Sigmoid colon (tissue), 3 donors: Measurements from ENCODE around the gene NTRK3.

Source experiments
- POLR2A ChIP-seq, 2 donors: fragments of 450-650 bp; IDR thresholded peaks; one replicate each; pipeline ENCODE4 v1.6.1; 2016; ENCODE audit warnings: antibody characterized with exemption in 2 of 2, mild to moderate bottlenecking in 2 of 2, moderate library complexity in 2 of 2
- TF ChIP-seq, protein P1 (sequence below), 4 experiments: fragments of 450-650 bp in 3 of 4; fragments of 200-600 bp in 1 of 4; IDR thresholded peaks; one replicate each; pipeline ENCODE4 v1.5.1; 2016 to 2019; ENCODE audit warnings: antibody characterized with exemption in 4 of 4, mild to moderate bottlenecking in 3 of 4, moderate library complexity in 2 of 4

DNA sequence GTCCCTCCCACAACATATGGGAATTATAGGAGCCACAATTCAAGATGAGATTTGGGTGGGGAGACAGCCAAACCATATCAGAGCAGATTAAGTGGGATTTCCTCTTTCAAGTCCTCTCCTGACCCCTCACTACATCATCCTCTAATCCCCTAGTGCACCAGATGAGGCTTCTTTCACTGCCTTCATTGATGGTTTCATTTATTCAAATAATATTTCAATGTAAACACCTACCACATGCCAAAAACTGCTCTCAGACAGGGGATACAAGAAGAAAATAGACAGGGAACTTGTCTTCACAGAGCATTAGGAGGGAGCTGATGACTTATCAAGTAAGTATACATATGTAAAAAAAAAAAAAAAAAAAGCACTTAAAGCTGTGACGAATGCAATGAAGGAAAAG is 180.2 kb downstream of the NTRK3 start:
- TF ChIP-seq, protein P1, sequence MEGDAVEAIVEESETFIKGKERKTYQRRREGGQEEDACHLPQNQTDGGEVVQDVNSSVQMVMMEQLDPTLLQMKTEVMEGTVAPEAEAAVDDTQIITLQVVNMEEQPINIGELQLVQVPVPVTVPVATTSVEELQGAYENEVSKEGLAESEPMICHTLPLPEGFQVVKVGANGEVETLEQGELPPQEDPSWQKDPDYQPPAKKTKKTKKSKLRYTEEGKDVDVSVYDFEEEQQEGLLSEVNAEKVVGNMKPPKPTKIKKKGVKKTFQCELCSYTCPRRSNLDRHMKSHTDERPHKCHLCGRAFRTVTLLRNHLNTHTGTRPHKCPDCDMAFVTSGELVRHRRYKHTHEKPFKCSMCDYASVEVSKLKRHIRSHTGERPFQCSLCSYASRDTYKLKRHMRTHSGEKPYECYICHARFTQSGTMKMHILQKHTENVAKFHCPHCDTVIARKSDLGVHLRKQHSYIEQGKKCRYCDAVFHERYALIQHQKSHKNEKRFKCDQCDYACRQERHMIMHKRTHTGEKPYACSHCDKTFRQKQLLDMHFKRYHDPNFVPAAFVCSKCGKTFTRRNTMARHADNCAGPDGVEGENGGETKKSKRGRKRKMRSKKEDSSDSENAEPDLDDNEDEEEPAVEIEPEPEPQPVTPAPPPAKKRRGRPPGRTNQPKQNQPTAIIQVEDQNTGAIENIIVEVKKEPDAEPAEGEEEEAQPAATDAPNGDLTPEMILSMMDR (IDR thresholded peaks at IDR 0.05): no peak
- no peak for TF ChIP-seq POLR2A (IDR thresholded peaks at IDR 0.05)
